GM21390 (cell line): ENCODE results near the gene WDFY3.

Experiments
- ATAC-seq: cut with Tn5 transposase; IDR thresholded peaks from one replicate; pipeline ENCODE4 v1.9.1; 2021; ENCODE audit not compliant: unreplicated experiment

WDFY3 gene

GRCh38 chr4:84733343-84734033 is 233.0 kb downstream of the WDFY3 start:
- ATAC-seq: no peak

- no peak for ATAC-seq
These were observed 236.1 kb downstream of the WDFY3 start for GRCh38 chr4:84730375-84730774.

GRCh38 chr4:84727491-84727890 is 239.0 kb downstream of the WDFY3 start:
- ATAC-seq: no peak

GRCh38 chr4:84726356-84726755 is 240.1 kb downstream of the WDFY3 start:
- no peak for ATAC-seq

GRCh38 chr4:84722720-84723119 is 243.8 kb downstream of the WDFY3 start:
- ATAC-seq: no peak

- no peak for ATAC-seq
These were observed 247.4 kb downstream of the WDFY3 start for GRCh38 chr4:84719115-84719514.

GRCh38 chr4:84718699-84719098 is 247.8 kb downstream of the WDFY3 start:
- ATAC-seq: no peak

- ATAC-seq: no peak
These were observed 255.9 kb downstream of the WDFY3 start for GRCh38 chr4:84710548-84710947.

GRCh38 chr4:84708406-84709135 is 257.9 kb downstream of the WDFY3 start:
- ATAC-seq: no peak

- ATAC-seq: no peak
These were observed 260.2 kb downstream of the WDFY3 start for GRCh38 chr4:84706286-84706685.

- ATAC-seq: no peak
These were observed 267.4 kb downstream of the WDFY3 start for GRCh38 chr4:84699001-84699671.

- no peak for ATAC-seq
These were observed 268.8 kb downstream of the WDFY3 start for GRCh38 chr4:84697615-84698201.

- ATAC-seq: no peak
These were observed 269.3 kb downstream of the WDFY3 start for GRCh38 chr4:84697159-84697558.

- ATAC-seq: no peak
These were observed 274.7 kb downstream of the WDFY3 start for GRCh38 chr4:84691800-84692199.

- ATAC-seq: no peak
These were observed 275.3 kb downstream of the WDFY3 start for GRCh38 chr4:84691170-84691691.

GRCh38 chr4:84690481-84690880 is 276.0 kb downstream of the WDFY3 start:
- no peak for ATAC-seq

GRCh38 chr4:84689197-84689596 is 277.3 kb downstream of the WDFY3 start:
- no peak for ATAC-seq

GRCh38 chr4:84688605-84689004 is 277.9 kb downstream of the WDFY3 start:
- no peak for ATAC-seq

GRCh38 chr4:84685105-84685504 is 281.4 kb downstream of the WDFY3 start:
- ATAC-seq: no peak

- ATAC-seq: no peak
These were observed 282.1 kb downstream of the WDFY3 start for GRCh38 chr4:84684361-84684760.

GRCh38 chr4:84683064-84683850 is 283.2 kb downstream of the WDFY3 start:
- no peak for ATAC-seq
